PC-3 (cell line): ENCODE results near the gene IGFBP6. TPM values are rescaled to one million over a fixed set of nuclear protein-coding genes. Genes with fewer than 3 reads are reported as not detected.

Source experiments
- ATAC-seq: fragments of 200-7000 bp; cut with Tn5 transposase; 2 replicates; pipeline ENCODE4 v1.9.1; 2020; ENCODE audit warnings: mild to moderate bottlenecking, moderate library complexity
- BruUV-seq: library from RNA; stranded (reverse); fragments of 400-500 nt; replicated peaks from 2 replicates; lab custom pipeline; 2021; lab: Mats Ljungman, UMichigan
- CTCF ChIA-PET: fragments of 300-600 bp; sonication (Branson Sonifier 250); formaldehyde crosslinking; loops from one replicate; lab custom pipeline; 2022; ENCODE audit warnings: antibody characterized with exemption; lab: Charles Lee
- POLR2A ChIA-PET: fragments of 300-600 bp; sonication (Branson Sonifier 250); formaldehyde crosslinking; loops from one replicate; lab custom pipeline; 2022; ENCODE audit warnings: antibody characterized with exemption; ENCODE audit not compliant: unreplicated experiment; lab: Charles Lee
- DNase-seq: peaks from one replicate; pipeline ENCODE4 v3.0.0-alpha.2; 2015
- H2AFZ ChIP-seq: fragments of 300-600 bp; sonication (generic); 2 replicates; pipeline ENCODE4 v1.6.0; 2016; ENCODE audit warnings: antibody characterized with exemption, low read length
- H3F3A ChIP-seq: fragments of 300-600 bp; sonication (generic); one replicate; pipeline ENCODE4 v1.6.0; 2017; ENCODE audit warnings: antibody characterized with exemption, low read length, control low read depth, mild to moderate bottlenecking; ENCODE audit not compliant: unreplicated experiment
- H3K27ac ChIP-seq: fragments of 300-600 bp; sonication (generic); 2 replicates; pipeline ENCODE4 v1.5.1; 2016; ENCODE audit warnings: mild to moderate bottlenecking, low read length
- H3K27me3 ChIP-seq: fragments of 300-600 bp; sonication (generic); 2 replicates; pipeline ENCODE4 v1.6.1; 2016; ENCODE audit warnings: low read length, mixed read lengths
- H3K36me3 ChIP-seq: fragments of 300-600 bp; sonication (generic); 2 replicates; pipeline ENCODE4 v1.6.1; 2016; ENCODE audit warnings: low read depth, mixed run types, low read length, mixed read lengths
- H3K4me1 ChIP-seq: fragments of 300-600 bp; sonication (generic); 2 replicates; pipeline ENCODE4 v1.5.1; 2016; ENCODE audit warnings: low read length; ENCODE audit not compliant: insufficient read depth
- H3K4me2 ChIP-seq: fragments of 300-600 bp; sonication (generic); 2 replicates; pipeline ENCODE4 v1.6.0; 2016; ENCODE audit warnings: low read length
- H3K4me3 ChIP-seq: fragments of 300-600 bp; sonication (generic); 2 replicates; pipeline ENCODE4 v1.5.1; 2016; ENCODE audit warnings: mild to moderate bottlenecking, low read length, mixed read lengths
- H3K79me2 ChIP-seq: fragments of 300-600 bp; sonication (generic); 2 replicates; pipeline ENCODE4 v1.6.1; 2017; ENCODE audit warnings: low read length, mixed read lengths
- H3K9ac ChIP-seq: fragments of 300-600 bp; sonication (generic); 2 replicates; pipeline ENCODE4 v1.6.0; 2016; ENCODE audit warnings: mild to moderate bottlenecking, low read length
- H3K9me2 ChIP-seq: fragments of 300-600 bp; sonication (generic); replicated peaks from 2 replicates; pipeline ENCODE4 v1.6.1; 2016; ENCODE audit warnings: mixed run types, low read length, mixed read lengths
- H3K9me3 ChIP-seq: fragments of 300-600 bp; sonication (generic); 2 replicates; pipeline ENCODE4 v1.6.1; 2016; ENCODE audit warnings: low read length, mixed read lengths
- H4K20me1 ChIP-seq: fragments of 300-600 bp; sonication (generic); 2 replicates; pipeline ENCODE4 v1.6.1; 2016; ENCODE audit warnings: low read length, mixed read lengths
- EZH2 ChIP-seq: fragments of 300-600 bp; sonication (generic); IDR thresholded peaks from one replicate; pipeline ENCODE4 v1.6.1; 2017; ENCODE audit warnings: antibody characterized with exemption, mild to moderate bottlenecking, low read length; ENCODE audit not compliant: unreplicated experiment
- EZH2phosphoT487 ChIP-seq: fragments of 300-600 bp; sonication (generic); IDR thresholded peaks from 2 replicates; pipeline ENCODE4 v1.6.1; 2018; ENCODE audit warnings: mild to moderate bottlenecking, antibody characterized with exemption, low read length, borderline replicate concordance
- intact Hi-C: fragments of 100-400 bp; cut with micrococcal nuclease; formaldehyde crosslinking; loops from 2 replicates; pipeline ENCODE4 v1.9.0; 2023
- total RNA-seq: library from RNA; depleted of rRNA; stranded (reverse); fragments of >200 nt; gene quantifications from 2 replicates; pipeline ENCODE4 v1.2.3, GENCODE V29; 2014
- TF ChIP-seq, protein P1 (sequence below): fragments of 300-600 bp; sonication (generic); conservative IDR thresholded peaks from 2 replicates; pipeline ENCODE4 v1.5.1; 2017; ENCODE audit warnings: antibody characterized with exemption, low read depth, mild to moderate bottlenecking, low read length

IGFBP6 gene
- total RNA-seq, 1 experiment from 2014 or later = 256 TPM

DNA sequence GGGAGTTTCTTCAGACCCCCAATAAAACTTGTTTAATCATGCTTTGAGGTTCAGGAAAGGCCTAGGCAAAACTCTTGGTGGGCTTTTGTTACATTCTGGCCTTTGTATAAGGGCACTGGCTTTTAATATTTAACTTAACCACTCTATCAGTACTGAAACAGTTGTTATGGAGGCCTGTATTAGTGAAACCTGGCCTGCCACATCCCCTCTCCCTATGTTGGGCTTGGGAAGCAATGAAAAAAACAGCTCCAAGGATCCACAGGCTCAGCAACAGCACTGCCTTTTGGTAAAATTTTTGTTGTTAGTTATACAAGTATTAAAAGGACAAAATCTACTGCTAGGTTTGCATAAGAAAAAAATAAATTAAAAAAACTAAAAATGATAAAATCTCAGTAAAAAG is 16.5 kb downstream of the IGFBP6 start:
- DNase-seq = no peak

DNA sequence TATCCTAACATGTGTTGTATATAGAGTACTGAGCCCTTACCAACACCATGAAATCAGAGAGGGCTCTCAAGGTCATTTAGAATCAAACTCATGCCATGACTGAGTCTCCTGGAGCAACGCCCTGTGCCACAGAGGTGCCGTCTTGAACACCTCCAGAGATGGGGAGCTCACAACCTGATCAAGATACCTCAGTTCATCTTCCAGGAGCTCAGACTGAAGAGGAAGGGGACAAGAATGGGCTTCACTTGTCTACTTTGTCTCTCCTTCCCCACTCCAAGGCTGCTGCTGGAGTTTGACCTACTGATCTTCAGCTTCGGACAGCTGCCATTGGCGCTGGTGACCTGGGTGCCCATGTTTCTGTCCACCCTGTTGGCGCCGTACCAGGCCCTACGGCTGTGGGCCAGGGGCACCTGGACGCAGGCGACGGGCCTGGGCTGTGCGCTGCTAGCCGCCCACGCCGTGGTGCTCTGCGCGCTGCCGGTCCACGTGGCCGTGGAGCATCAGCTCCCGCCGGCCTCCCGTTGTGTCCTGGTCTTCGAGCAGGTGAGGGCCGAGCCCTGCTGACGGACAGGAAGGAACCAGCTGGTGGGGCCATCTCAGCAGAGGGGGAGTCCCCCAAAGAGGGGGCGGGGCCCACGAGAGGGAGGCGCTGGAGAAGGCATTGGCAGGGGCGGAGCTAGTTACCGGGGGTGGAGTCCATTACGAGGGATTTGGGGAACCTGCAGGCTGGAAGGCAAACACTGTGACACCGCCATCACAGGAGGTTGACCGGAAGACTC is 17.8 kb downstream of the IGFBP6 start:
- H3K36me3 ChIP-seq = no peaks in the 10 kb centered on the region
- no TSS peak for BruUV-seq
- H3K27ac ChIP-seq = no peak overlapping the region
- H3K27me3 ChIP-seq = no peaks in the 10 kb centered on the region
- ChIA-PET POLR2A (no interaction called here), CTCF (no interaction called here)
- DNase-seq (no peak), ATAC-seq (no peak)
- intact Hi-C loops = no loop called here
- no peaks in the 10 kb centered on the region for H3K4me1 ChIP-seq
- no peak overlapping the region for H2AFZ ChIP-seq
- H4K20me1 ChIP-seq = no peaks in the 10 kb centered on the region
- no peak overlapping the region for H3K4me2 ChIP-seq
- H3K79me2 ChIP-seq = no peaks in the 10 kb centered on the region
- H3K9me2 ChIP-seq = no peaks in the 10 kb centered on the region
- H3F3A ChIP-seq = no peaks in the 10 kb centered on the region
- no peak overlapping the region for H3K9ac ChIP-seq
- TF ChIP-seq, protein P1, sequence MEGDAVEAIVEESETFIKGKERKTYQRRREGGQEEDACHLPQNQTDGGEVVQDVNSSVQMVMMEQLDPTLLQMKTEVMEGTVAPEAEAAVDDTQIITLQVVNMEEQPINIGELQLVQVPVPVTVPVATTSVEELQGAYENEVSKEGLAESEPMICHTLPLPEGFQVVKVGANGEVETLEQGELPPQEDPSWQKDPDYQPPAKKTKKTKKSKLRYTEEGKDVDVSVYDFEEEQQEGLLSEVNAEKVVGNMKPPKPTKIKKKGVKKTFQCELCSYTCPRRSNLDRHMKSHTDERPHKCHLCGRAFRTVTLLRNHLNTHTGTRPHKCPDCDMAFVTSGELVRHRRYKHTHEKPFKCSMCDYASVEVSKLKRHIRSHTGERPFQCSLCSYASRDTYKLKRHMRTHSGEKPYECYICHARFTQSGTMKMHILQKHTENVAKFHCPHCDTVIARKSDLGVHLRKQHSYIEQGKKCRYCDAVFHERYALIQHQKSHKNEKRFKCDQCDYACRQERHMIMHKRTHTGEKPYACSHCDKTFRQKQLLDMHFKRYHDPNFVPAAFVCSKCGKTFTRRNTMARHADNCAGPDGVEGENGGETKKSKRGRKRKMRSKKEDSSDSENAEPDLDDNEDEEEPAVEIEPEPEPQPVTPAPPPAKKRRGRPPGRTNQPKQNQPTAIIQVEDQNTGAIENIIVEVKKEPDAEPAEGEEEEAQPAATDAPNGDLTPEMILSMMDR = no peak
- TF ChIP-seq EZH2 (no peak), EZH2phosphoT487 (no peak)
- no peaks in the 10 kb centered on the region for H3K9me3 ChIP-seq
- no peak overlapping the region for H3K4me3 ChIP-seq

More for the DNA sequence above, 16.5 kb downstream of the IGFBP6 start:
- no peak for TF ChIP-seq EZH2
- no peak for TF ChIP-seq EZH2phosphoT487
- TF ChIP-seq, protein P1 = no peak
- H3K9ac ChIP-seq = no peak overlapping the region
- POLR2A ChIA-PET = no interaction called here
- no peak overlapping the region for H3K4me3 ChIP-seq
- no peak overlapping the region for H3K27ac ChIP-seq
- no peak overlapping the region for H3K4me2 ChIP-seq
- no peaks in the 10 kb centered on the region for H3K9me2 ChIP-seq
- H3K27me3 ChIP-seq = no peaks in the 10 kb centered on the region
- H3K4me1 ChIP-seq = no peaks in the 10 kb centered on the region
- H3K79me2 ChIP-seq = no peaks in the 10 kb centered on the region
- no peaks in the 10 kb centered on the region for H3K9me3 ChIP-seq
- no peak for ATAC-seq
- H4K20me1 ChIP-seq = no peaks in the 10 kb centered on the region
- intact Hi-C loops = no loop called here
- BruUV-seq = no TSS peak
- no peaks in the 10 kb centered on the region for H3F3A ChIP-seq
- no peak overlapping the region for H2AFZ ChIP-seq
- CTCF ChIA-PET = no interaction called here
- no peaks in the 10 kb centered on the region for H3K36me3 ChIP-seq

DNA sequence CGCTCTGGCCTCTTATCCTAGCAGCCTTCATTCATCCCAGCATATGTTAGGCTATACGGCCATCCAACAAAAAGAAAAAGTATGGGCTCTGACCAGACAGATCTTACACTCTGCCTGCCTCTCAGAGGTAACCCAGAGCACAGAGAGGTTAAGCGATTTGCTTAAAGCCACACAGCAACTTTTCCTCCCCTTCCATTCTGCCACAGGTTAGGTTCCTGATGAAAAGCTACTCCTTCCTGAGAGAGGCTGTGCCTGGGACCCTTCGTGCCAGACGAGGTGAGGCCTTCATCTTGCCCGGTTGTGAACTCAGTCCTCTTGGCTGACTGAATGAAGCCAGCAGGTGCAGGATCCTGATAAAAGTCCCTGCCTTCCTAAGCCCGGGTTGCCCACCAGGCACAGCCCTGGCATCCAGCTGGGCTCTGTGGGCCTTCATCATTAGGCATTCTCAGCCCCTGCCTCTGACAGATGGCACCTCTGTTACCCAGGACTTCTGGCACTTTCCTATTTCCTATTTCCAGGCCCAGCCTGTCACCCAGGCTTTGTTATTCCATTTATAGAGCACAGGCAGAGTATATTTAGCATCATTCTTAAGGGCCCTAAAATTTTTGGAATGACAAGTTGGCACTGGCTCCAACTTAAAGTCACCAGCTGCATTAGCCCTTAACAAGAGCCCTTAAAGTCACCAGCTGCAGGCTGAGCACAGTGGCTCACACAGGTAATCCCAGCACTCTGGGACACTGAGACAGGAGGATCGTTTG is 18.6 kb downstream of the IGFBP6 start:
- TF ChIP-seq, protein P1 = no peak
- TF ChIP-seq EZH2 = no peak
- ATAC-seq (no peak), DNase-seq (no peak)
- H2AFZ ChIP-seq = no peak overlapping the region
- H3K4me1 ChIP-seq = no peaks in the 10 kb centered on the region
- no TSS peak for BruUV-seq
- POLR2A ChIA-PET = no interaction called here
- H4K20me1 ChIP-seq = no peaks in the 10 kb centered on the region
- no peak overlapping the region for H3K4me2 ChIP-seq
- no peaks in the 10 kb centered on the region for H3K9me2 ChIP-seq
- no peaks in the 10 kb centered on the region for H3K79me2 ChIP-seq
- no peaks in the 10 kb centered on the region for H3K27me3 ChIP-seq
- H3K27ac ChIP-seq = no peak overlapping the region
- H3F3A ChIP-seq = no peaks in the 10 kb centered on the region
- intact Hi-C loops = no loop called here
- H3K36me3 ChIP-seq = no peaks in the 10 kb centered on the region
- CTCF ChIA-PET = no interaction called here
- no peak overlapping the region for H3K4me3 ChIP-seq
- H3K9ac ChIP-seq = no peak overlapping the region
- H3K9me3 ChIP-seq = no peaks in the 10 kb centered on the region
